NCI-H774 (cell line): ENCODE results near the gene PLA2G1B.
A peak's percentile ranks its signal among the peaks of the same experiment; 100 is the strongest.

Experiments
- DNase-seq: peaks from one replicate; lab custom pipeline; 2025; lab: John Stamatoyannopoulos, UW

Gene PLA2G1B

DNA sequence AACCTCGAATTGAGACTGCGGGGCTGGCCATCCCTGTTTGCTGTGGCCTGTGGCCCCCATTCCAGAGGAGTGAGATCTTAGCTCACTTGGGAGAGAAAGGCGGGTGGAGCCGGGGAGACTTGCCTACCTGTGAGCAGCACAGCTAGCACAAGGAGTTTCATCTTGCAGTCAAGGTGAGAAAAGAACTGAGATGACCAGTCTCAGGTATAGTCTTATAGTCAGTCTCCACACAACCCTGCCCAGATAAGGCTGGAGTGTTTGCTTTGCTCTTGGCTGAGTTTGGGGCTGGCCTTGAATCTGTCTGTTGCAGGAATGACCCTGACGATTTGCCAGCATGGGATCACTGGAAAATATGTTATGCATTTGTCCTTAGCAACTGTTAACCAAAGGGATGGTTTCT, at the start of gene PLA2G1B:
TSS of gene PLA2G1B (minus strand) at position 187 of the 400 bp plus-strand sequence. CDS start at position 161, 26 bp downstream.
- no peak for DNase-seq

DNA sequence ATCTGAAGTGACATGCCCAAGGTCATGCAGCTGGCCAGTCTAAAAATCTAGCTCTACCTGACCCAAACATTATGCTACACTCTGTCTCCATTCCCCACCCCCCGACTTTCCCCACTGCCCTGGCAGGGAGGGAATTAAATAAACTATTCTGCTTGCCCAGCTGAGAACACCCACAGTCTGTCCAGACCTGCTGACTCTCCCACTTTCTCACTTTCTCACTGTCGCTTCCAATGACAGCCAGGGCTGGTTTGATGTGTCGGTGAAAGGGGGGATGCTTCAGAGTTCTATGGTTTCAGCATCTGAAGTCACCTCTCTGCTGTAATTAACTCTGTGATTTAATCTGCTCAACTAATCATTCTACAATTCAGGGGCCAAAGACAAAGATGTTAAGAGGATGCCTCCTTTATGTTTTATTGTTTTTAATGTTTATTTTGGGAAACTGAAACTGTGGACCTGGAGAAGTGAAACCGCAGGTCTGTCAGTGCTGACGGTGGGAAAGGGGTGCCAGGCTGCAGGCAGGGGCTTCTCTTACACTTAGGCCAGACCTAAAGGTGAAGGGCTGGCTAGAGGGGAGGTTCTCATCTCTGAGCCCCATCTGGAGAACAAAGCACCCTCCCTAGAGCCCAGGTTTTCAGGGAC, 49.5 kb upstream of the PLA2G1B start:
- no peak for DNase-seq

DNA sequence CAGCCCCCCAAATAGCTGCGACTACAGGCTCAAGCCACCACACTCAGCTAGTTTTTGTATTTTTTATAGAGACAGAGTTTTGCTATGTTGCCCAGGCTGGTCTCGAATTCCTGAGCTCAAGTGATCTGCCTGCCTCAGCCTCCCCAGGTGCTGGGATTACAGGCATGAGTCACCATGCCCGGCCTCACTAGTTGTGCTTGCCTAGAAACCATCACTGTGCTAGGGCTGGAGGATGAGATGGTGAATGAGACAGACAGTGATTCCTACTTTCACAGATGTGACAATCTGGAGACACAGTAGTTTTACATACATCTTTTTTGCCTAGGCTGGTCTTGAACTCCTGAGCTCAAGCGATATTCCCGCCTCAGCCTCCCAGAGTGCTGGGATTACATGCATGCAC, 48.8 kb upstream of the PLA2G1B start:
- DNase-seq, result no peak

DNA sequence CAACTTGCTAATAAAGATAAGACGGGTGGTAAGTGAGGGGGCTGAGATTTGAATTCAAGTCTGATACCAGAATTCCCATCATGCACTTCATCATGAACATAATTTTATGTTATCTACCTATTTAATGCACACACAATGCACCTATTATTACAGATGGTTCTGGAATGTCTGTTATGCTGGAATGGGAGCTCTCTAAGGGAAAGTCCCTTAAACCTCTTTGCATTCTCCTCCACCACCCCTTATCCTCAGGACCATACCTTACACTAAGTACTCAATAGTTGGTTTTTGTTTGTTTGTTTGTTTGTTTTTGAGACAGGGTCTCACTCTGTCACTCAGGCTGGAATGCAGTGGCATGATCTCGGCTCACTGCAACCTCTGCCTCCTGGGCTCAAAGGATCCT, 48.4 kb upstream of the PLA2G1B start:
- no peak for DNase-seq

DNA sequence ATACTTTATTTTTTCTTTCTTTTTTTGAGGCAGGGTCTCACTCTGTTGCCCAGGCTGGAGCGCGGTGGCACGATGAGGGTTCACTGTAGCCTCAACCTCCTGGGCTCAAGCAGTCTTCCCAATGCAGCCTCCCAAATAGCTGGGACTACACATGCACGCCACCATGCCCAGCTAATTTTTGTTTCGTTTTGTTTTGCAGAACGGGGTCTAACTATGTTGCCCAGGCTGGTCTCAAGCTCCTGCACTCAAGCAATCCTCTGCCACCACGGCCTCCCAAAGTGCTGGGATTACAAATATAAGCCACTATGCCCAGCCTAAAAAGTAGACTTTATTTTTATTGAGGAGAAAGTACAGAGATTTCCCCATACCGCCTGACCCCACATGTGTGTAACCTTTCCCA, 46.1 kb upstream of the PLA2G1B start:
- no peak for DNase-seq

DNA sequence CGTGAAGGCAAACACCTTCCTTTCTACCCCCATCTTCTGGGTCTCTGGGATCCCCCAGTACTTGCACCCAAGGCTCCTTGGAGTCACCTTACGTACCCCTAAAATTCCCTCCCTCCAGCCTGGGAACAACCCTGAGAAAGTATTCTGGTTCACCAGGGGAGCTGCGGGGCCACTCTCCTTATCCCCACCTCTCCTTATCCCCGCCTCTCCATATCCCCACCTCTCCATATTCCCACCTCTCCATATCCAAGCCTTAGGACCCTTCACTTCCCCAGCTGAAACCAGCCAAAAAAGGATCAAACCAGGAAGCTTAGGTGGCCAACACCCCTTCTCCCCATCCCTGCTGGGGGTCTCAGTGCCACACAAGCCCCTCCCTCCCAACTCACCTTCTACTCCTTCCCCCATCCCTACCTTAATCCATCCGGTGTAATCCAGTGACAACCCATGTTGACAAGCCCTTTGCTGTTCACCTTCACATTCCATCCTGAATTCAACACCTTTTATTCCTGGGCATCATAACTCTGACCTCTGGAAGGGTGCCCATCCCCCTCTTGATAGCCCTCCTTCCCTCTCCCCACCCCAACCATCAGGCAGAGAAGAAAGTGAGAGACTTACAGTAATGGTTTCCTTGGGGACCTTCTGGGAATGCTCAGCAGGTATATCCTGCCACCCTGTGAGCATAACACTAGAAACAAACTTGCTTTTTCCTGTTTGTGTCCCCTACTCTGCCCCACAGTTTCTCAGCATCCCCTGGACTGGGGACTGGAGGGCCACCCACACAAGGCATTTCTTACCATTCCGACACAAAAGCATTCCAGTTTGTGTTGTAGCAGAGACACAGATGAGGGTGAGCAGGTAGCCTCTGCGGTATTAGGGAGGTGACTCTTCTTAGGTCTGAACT, 43.0 kb upstream of the PLA2G1B start:
- DNase-seq, result no peak

DNA sequence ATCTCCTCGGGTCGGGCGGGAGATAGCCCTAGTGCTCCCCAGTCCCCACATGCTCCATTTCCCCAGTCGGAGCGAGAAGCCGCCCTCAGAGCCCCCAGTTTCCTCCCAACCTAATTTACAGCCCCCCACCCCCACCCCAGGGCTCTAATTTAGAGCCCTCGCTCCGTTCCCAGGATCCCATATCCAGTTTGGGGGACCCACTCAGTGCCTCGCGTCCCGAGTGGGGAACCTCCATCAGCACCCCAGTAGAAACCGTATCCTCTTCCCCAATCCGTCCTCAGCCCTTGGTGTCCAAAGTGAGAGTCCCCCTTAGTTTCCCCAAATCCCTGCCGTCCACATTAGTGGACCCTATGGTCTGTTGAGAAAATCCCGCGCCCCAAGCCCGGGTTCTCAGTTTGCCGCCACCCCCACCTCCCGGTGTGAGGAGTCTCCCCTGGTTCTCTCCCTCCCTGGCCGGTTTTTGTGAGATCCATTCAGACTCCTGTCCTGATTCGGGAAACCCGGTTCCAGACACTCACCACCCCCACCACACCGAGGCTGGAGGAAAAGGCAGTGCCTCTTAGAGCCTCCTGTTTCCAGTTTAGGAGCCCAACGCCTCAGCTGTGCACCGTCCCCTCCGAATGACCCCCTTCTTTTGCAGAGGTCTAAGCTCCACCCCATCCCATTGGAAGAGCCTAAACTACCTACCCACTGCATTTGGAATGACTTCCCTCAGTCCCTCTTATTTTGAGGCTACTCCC, 42.2 kb upstream of the PLA2G1B start:
- DNase-seq, result no peak

DNA sequence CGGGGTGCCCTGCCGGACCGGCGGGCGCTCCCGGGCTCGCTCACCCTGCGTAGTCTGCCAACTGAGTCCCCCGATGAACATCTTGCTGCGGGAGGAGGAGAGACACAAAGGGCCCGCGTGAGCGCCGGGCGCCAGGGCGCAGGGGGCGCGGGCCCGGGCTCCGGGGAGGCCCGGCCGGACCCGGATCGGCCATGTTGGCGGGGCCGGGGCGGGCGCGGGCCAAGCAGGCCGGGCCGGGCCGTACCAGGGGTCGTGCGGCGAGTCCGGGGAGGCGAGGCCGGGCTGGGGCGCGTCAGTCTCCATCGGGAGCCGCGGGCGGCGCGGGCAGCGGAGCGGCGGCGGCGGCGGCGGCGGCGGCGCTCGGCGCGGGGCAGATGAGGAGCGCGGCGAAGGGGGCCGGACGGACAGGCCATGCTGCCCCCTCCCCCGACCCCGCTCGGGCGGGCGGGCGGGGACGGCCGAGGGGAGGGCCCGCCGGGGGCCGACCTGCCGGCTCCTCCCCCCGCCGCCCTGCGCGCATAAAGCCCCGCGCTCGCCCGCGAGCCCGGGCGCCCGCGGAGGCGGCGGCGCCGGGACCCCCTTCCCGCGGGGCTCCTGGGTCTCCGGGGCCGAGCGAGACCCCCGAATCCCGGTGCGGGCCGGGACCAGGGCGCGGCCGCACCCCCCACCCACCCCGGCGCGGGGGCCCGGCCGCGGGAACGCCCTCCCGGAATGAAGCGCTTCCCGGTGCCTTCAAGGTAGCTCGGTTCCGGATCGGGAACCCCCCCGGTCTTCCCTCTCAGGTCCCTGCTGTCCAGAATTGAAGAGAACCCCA, 41.4 kb upstream of the PLA2G1B start, which contains the start of gene MSI1:
TSS of gene MSI1 (minus strand) at position 376 of the 814 bp plus-strand sequence. CDS start at position 303, 73 bp downstream.
- DNase-seq, result no peak

DNA sequence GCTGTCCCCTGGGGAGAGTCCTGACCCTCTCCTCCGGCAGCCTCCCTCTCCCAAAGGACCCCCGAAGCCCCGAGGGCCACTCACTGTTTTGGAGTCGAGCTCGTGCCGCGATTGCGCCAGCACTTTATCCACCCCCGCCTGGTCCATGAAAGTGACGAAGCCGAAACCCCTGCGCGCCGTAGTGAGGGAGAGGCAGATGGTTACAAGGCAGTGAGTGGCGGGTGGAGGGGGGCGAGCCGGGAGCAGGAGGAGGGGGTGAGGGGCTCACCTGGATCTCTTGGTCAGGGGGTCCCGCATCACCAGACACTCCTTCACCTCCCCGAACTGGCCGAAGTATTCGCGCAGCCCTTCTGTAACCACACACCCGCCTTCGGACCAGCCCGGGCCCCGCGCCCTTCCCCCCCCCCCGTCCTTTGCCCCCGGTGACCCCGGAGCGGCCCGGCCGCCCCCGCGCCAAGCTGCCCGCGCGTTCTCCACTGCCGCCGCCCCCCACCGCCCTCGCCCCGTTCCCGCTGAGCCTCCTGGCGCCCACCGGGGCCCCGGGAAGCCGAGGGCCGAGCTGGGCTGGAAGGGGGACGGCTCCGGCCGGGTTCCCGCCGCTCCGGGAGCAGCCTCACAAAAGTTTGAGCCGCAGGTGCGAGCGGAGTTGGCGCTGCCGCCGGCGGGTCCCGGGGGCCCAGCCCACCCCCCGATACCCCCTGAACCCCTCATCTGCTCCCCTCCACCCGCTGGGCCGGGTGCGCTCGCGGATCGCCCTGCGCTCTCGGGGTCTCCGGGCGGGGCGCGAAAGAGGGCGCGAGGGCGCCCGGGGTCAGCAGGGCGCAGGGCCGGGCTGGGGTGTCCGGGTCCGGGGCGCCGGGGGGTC, 40.6 kb upstream of the PLA2G1B start:
- no peak for DNase-seq

DNA sequence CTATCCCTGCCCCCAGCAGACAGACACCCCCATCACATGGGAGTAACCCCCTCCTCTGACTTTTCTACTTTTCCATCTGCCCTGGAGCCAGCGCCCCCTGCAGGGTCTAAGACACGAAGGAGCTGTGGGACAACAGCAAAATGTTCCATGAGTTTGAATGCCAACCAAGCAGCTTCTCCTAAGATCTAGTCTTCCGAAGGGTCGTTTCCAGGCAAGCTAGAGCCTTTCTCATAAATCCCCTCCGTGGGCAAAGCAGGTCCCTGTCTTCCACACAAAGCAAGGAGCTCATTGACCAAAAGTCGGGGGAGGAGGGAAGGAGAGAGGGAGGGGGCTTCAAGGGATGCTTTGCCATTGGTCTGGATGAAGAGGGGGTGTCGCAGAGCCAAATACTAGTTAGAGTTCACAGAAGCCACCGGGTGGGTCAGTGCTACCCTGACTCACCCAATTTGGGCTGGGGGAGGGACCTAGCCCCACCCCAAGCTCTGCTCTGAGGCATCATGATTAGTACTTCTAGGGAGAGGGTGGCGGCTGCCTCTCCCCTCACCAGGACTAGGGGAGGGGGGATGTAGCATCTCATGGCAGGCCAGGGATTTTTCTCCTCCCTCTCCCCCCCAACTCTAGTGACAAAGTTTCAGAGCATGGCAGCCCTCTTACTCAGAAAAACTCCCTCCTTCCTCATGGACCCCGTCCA, 39.8 kb upstream of the PLA2G1B start:
- no peak for DNase-seq

DNA sequence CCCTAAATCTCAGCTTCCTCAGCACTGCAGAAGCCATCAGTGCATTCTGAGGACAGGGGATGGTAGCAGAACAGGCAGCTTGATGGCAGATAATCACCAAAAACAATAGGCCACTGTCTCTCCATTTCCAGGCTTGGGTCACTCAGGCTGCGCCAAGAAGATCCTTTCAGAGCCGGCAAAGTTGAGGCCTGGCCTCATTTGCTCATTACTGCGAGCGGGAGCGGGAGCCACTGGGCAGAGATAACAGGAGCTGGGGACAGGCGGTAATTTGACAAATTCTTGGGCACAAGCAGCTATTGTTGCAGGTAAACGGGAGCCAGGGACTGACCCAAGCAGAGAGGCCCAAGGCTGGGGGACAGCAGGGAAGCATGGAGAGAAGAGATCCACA, 39.3 kb upstream of the PLA2G1B start:
- no peak for DNase-seq

DNA sequence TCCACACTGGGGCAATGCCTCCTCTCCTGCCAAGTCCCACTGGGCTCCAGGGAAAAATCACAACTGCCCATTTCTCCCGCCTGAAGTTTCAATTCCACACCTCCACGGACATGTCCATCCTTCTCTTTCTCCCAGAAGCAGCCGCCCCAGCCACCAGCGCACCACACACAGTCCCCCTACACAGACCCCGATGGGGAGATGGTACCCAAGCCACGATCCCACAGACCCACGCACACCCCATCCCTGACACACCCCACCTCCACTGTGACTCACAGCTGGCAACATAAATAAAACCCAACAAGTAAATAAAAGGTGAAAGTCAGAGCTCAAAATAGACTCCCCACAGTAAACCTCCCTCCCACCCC, 38.7 kb upstream of the PLA2G1B start:
- DNase-seq, result no peak

DNA sequence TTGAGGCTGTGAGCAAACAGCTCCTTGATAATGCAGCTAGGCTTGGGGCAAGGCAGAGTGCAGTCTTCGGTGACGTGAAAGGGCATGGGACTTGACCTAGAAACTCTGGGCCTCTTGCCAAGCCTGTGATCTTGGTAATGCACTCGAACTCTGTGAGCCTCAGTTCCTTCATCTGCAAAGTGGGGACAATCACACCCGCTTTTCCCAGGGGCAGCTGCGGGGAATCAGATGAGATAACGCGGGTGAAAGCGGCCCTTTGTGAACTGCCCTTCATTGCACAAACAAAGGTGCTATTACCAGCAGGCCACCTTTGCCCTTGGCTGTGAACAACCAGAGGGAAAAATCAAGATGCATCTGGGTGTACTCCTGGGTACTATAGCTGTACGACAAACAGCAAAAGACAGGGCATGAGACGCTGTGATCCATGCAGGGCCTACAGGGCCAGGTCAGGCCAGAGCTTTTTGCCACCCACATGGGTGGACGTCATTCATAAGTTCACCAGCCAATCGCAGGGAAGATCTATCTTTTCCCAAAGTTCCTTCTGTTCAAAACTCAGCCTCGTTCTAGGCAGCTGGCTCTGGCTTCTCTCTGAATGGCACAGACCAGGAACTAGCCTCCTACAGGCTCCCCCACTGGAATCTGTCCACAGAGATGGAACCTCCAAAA, 38.2 kb upstream of the PLA2G1B start:
- no peak for DNase-seq

DNA sequence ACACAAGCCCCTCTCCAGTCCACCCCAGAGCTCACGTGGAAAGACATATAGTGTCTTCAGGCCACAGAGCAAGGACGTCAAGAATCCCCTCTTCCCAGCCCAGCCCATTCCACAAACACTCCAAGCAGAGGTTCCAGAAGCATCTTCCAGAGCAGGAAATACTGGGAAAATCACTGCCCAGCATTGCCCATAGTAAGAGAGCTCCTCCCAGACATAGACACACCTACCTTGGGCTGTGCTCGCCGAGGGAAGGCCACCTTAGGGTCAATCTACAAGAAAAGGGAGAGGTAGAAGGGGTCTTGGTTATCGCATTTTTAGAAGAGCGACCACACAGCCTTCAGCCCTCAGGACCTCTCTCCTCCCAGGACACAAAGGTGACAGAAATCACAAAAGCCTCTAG, 36.9 kb upstream of the PLA2G1B start:
- no peak for DNase-seq

DNA sequence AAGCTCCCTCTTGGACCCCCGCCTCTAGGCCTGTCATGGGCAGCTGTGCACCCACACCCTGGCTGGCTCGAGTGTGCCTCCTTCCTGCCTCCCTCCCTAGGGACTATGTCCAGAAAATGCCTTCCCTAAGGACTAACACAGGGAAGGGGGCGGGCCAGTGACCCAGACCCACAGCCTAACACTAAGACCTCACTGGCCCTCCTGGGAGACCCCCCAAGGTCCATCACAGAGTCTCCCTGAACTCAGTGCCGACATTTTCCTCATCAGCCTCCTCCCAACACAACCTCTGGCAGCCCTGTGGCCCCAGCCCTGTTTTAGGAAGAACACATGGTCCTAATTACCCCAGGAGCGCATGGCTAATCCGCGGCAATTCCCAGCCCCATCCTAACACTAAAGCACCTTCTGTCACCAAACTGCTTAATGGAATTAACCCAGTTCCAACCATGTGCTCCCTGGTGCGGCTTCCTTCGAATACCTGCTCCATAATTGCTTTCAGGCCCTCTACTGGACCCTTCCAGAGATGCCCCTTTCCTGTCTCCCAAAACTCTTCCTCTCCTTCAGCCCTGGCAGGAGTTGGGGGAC, 35.8 kb upstream of the PLA2G1B start:
- no peak for DNase-seq

DNA sequence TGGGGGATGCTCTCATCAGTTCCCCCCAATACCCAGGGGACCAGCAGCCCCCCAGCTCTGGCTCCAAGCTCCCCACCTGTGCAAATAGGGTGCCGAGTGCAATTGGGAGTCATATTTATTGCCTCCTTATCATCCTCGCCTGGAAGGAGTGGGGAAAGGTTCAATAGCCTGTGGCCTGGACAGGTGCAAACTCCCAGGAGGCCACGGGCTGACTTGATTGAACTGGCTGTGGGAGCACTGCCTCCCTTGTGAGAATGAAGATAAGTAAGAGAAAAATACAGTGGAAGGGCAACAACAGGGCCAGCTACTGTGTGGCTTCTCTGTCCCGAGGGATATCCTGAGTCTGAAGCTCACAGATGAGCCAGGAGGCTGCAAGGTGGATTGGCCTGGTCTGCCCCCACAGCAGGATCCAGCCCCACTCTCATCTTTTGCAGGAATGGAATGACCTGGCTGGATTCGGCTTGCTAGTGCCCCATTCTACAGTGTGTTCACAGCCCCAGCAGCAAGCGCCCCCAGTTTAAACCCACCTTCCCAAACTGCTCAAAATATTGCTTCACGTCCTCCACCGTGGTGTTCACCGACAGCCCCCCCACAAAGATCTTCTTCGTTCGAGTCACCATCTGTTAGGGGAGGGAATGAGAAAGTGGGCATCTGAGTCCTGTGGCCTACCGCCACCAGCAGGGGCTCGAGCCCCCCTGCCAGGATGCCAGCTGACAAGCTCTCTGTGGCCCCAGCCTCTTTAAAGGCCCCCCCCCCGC, 35.1 kb upstream of the PLA2G1B start:
- no peak for DNase-seq

DNA sequence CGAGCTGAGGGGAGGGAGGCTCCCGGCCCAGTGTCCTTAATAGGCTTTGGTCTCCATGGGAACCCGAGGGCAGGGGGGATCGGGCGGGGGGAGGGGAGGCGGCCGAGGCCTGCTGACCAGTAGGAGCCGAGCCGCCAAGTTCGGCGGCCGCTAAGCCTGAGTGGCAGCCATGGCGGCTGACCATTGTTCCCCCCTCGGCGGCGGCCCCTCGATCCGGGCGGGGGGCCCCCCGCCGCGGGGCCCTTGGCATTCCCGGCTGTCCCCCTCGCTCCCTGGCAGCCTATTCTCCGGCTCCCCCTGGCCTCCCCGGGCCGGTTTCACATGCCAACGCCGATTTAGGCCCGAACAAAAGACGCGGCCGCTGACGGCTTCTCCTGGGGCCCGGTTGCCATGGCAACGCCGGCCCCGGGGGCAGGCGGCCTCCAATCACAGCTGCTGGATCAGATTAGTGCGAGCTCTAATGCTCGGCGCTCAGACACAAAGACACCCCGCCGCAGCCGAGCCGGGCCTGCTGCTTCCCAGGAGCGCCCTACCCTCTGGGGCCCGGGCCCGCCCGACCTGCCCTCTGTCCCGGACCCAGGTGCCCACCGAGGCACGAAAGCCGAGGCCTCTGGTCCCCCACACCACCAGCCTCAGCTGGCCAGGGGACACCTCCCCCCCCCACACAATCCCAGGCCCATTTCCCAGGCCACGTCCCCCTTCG, 34.1 kb upstream of the PLA2G1B start:
- peak; percentile 95 for DNase-seq

DNA sequence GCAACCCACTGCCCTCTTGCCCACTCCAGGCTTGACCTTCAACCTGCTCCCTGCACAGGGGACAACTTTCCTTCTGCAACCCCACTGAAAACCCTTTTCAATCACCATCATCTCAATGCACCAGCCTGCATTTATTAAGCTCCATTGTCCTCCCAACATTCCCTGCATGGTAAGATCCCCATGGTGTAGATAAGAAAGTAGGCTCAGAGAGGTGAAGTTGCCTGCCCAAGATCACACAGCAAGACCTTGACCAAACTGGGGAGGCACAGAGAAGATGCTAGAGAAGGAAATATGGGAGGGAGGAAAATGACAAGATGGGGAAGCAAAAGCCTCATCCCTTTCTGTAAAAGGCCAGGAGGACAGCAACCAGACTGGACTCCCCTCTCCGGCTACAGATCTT, 31.5 kb upstream of the PLA2G1B start:
- no peak for DNase-seq
